Measurements from ENCODE around the gene SMIM22. TPM values are rescaled to one million over a fixed set of nuclear protein-coding genes. Genes with fewer than 3 reads are reported as not detected.
"Not testable (repeated sequence)": the region's sequence is repeated elsewhere in the genome, so short reads cannot be mapped to it uniquely, and the experiment has no call there.

SMIM22 gene
- total RNA-seq, 2 donors from 2014 or later: not detected

GRCh38 chr16:4777339-4778049, 17.7 kb upstream of the SMIM22 start:
- Mint-ChIP-seq H3K27ac (no peak overlapping the region), H3K36me3 (ENCODE audit: insufficient read depth in 2 of 2) (no peaks in the 10 kb centered on the region), H3K9me3 (no peaks in the 10 kb centered on the region), H3K27me3 (ENCODE audit: low read depth) (no peaks in the 10 kb centered on the region), H3K4me3 (no peak overlapping the region), H3K4me1 (ENCODE audit: low read depth) (no peaks in the 10 kb centered on the region)
- DNase-seq: no peak
- ATAC-seq (replicated peaks in 1 of 2): no peak

- H3K27ac Mint-ChIP-seq: no peak overlapping the region
- no peak for ATAC-seq (replicated peaks in 1 of 2)
- no peaks in the 10 kb centered on the region for H3K4me1 Mint-ChIP-seq (ENCODE audit: low read depth)
- no peak for DNase-seq
- H3K27me3 Mint-ChIP-seq (ENCODE audit: low read depth): no peaks in the 10 kb centered on the region
- H3K9me3 Mint-ChIP-seq: no peaks in the 10 kb centered on the region
- H3K36me3 Mint-ChIP-seq (ENCODE audit: insufficient read depth in 2 of 2): no peaks in the 10 kb centered on the region
- no peak overlapping the region for H3K4me3 Mint-ChIP-seq
Observed at GRCh38 chr16:4778050-4778392, 17.1 kb upstream of the SMIM22 start.

GRCh38 chr16:4780235-4780634, 14.9 kb upstream of the SMIM22 start:
- DNase-seq (no peak), ATAC-seq (replicated peaks in 1 of 2) (no peak)
- H3K27ac Mint-ChIP-seq: no peak overlapping the region
- no peaks in the 10 kb centered on the region for H3K9me3 Mint-ChIP-seq
- no peaks in the 10 kb centered on the region for H3K4me1 Mint-ChIP-seq (ENCODE audit: low read depth)
- H3K4me3 Mint-ChIP-seq: no peak overlapping the region
- no peaks in the 10 kb centered on the region for H3K36me3 Mint-ChIP-seq (ENCODE audit: insufficient read depth in 2 of 2)
- H3K27me3 Mint-ChIP-seq (ENCODE audit: low read depth): no peaks in the 10 kb centered on the region

GRCh38 chr16:4783251-4783950, 11.8 kb upstream of the SMIM22 start:
- no peaks in the 10 kb centered on the region for H3K36me3 Mint-ChIP-seq (ENCODE audit: insufficient read depth in 2 of 2)
- ATAC-seq (replicated peaks in 1 of 2) (no peak), DNase-seq (no peak)
- H3K9me3 Mint-ChIP-seq: no peaks in the 10 kb centered on the region
- H3K4me1 Mint-ChIP-seq (ENCODE audit: low read depth): no peaks in the 10 kb centered on the region
- H3K4me3 Mint-ChIP-seq: no peak overlapping the region
- no peaks in the 10 kb centered on the region for H3K27me3 Mint-ChIP-seq (ENCODE audit: low read depth)
- no peak overlapping the region for H3K27ac Mint-ChIP-seq

- Mint-ChIP-seq H3K36me3 (ENCODE audit: insufficient read depth in 2 of 2) (no peaks in the 10 kb centered on the region), H3K4me3 (no peak overlapping the region), H3K4me1 (ENCODE audit: low read depth) (no peaks in the 10 kb centered on the region), H3K27ac (no peak overlapping the region), H3K9me3 (no peaks in the 10 kb centered on the region), H3K27me3 (ENCODE audit: low read depth) (no peaks in the 10 kb centered on the region)
- DNase-seq (no peak), ATAC-seq (replicated peaks in 1 of 2) (no peak)
Observed at GRCh38 chr16:4783951-4784336, 11.2 kb upstream of the SMIM22 start.

GRCh38 chr16:4784444-4784987, 10.7 kb upstream of the SMIM22 start:
- H3K4me1 Mint-ChIP-seq (ENCODE audit: low read depth); H3K27me3 Mint-ChIP-seq (ENCODE audit: low read depth); H3K9me3 Mint-ChIP-seq; H3K27ac Mint-ChIP-seq; ATAC-seq (replicated peaks in 1 of 2); H3K4me3 Mint-ChIP-seq; DNase-seq; H3K36me3 Mint-ChIP-seq (ENCODE audit: insufficient read depth in 2 of 2): not testable (repeated sequence)

- ATAC-seq (replicated peaks in 1 of 2) (no peak), DNase-seq (no peak)
- Mint-ChIP-seq H3K27me3 (ENCODE audit: low read depth) (no peaks in the 10 kb centered on the region), H3K27ac (no peak overlapping the region), H3K9me3 (no peaks in the 10 kb centered on the region), H3K4me3 (no peak overlapping the region), H3K36me3 (ENCODE audit: insufficient read depth in 2 of 2) (no peaks in the 10 kb centered on the region), H3K4me1 (ENCODE audit: low read depth) (peaks cover 3% of the 10 kb centered on the region)
Observed at GRCh38 chr16:4785758-4786433, 9.3 kb upstream of the SMIM22 start.

- Mint-ChIP-seq H3K27me3 (ENCODE audit: low read depth) (no peaks in the 10 kb centered on the region), H3K27ac (no peak overlapping the region), H3K9me3 (no peaks in the 10 kb centered on the region)
Observed at GRCh38 chr16:4787068-4787467, 8.1 kb upstream of the SMIM22 start.

GRCh38 chr16:4787627-4788482, 7.3 kb upstream of the SMIM22 start, which contains the start of gene SEPTIN12:
Gene SEPTIN12, minus strand, starts transcription at chr16:4788345. Its CDS starts 700 bp downstream, at chr16:4787645.
- Mint-ChIP-seq H3K4me3 (no peak within 1 kb of the TSS), H3K27ac (no peak within 1 kb of the TSS), H3K9me3 (no peaks in the 10 kb centered on the region), H3K27me3 (ENCODE audit: low read depth) (no peaks in the 10 kb centered on the region), H3K4me1 (ENCODE audit: low read depth) (peaks cover 6% of the 10 kb centered on the region), H3K36me3 (ENCODE audit: insufficient read depth in 2 of 2) (no peaks in the 10 kb centered on the region)
- ATAC-seq (replicated peaks in 1 of 2) (no peak), DNase-seq (no peak)

More at GRCh38 chr16:4787068-4787467, 8.1 kb upstream of the SMIM22 start:
- ATAC-seq (replicated peaks in 1 of 2) (no peak), DNase-seq (no peak)
- Mint-ChIP-seq H3K4me1 (ENCODE audit: low read depth) (peaks cover 6% of the 10 kb centered on the region), H3K4me3 (no peak overlapping the region), H3K36me3 (ENCODE audit: insufficient read depth in 2 of 2) (no peaks in the 10 kb centered on the region)

GRCh38 chr16:4788489-4788889, 6.7 kb upstream of the SMIM22 start:
- H3K4me3 Mint-ChIP-seq: no peak overlapping the region
- H3K4me1 Mint-ChIP-seq (ENCODE audit: low read depth): peaks cover 6% of the 10 kb centered on the region
- H3K36me3 Mint-ChIP-seq (ENCODE audit: insufficient read depth in 2 of 2): no peaks in the 10 kb centered on the region
- no peaks in the 10 kb centered on the region for H3K27me3 Mint-ChIP-seq (ENCODE audit: low read depth)
- DNase-seq: no peak
- H3K27ac Mint-ChIP-seq: no peak overlapping the region
- ATAC-seq (replicated peaks in 1 of 2): no peak
- no peaks in the 10 kb centered on the region for H3K9me3 Mint-ChIP-seq

- peaks cover 6% of the 10 kb centered on the region for H3K4me1 Mint-ChIP-seq (ENCODE audit: low read depth)
- ATAC-seq (replicated peaks in 1 of 2): no peak
- H3K27me3 Mint-ChIP-seq (ENCODE audit: low read depth): no peaks in the 10 kb centered on the region
- no peak overlapping the region for H3K27ac Mint-ChIP-seq
- DNase-seq: no peak
- H3K4me3 Mint-ChIP-seq: no peak overlapping the region
- H3K36me3 Mint-ChIP-seq (ENCODE audit: insufficient read depth in 2 of 2): no peaks in the 10 kb centered on the region
- no peaks in the 10 kb centered on the region for H3K9me3 Mint-ChIP-seq
Observed at GRCh38 chr16:4788910-4789309, 6.3 kb upstream of the SMIM22 start.

- ATAC-seq (replicated peaks in 1 of 2) (no peak), DNase-seq (no peak)
- Mint-ChIP-seq H3K36me3 (ENCODE audit: insufficient read depth in 2 of 2) (no peaks in the 10 kb centered on the region), H3K4me3 (no peak overlapping the region), H3K4me1 (ENCODE audit: low read depth) (peaks cover 6% of the 10 kb centered on the region), H3K27me3 (ENCODE audit: low read depth) (no peaks in the 10 kb centered on the region), H3K9me3 (no peaks in the 10 kb centered on the region), H3K27ac (no peak overlapping the region)
Observed at GRCh38 chr16:4790261-4790660, 4.9 kb upstream of the SMIM22 start.
